HepG2 (cell line): ENCODE results near the gene ALCAM. TPM values are rescaled to one million over a fixed set of nuclear protein-coding genes. Genes with fewer than 3 reads are reported as not detected.

ENCODE experiments used
- ASH2L ChIP-seq: fragments of 300-600, 200-600 bp; sonication (generic); IDR thresholded peaks from 2 replicates; pipeline ENCODE4 v1.7.0; 2017; ENCODE audit warnings: low read depth, mild to moderate bottlenecking, moderate library complexity, mixed read lengths, low read length; ENCODE audit not compliant: insufficient read length
- ATF1 ChIP-seq: IDR thresholded peaks from 2 replicates; pipeline ENCODE4 v1.6.1; 2016; ENCODE audit warnings: mild to moderate bottlenecking, control low read depth
- FOXC1 ChIP-seq: sonication (generic); formaldehyde crosslinking; IDR thresholded peaks from 2 replicates; pipeline ENCODE4 v1.8.0; 2022; ENCODE audit warnings: mild to moderate bottlenecking, missing genetic modification reagents, borderline replicate concordance
- HCFC1 ChIP-seq: fragments of 150-350 bp; IDR thresholded peaks from 2 replicates; pipeline ENCODE4 v1.6.1; 2014; ENCODE audit warnings: low read depth, low read length
- MEIS2 ChIP-seq: sonication (generic); formaldehyde crosslinking; IDR thresholded peaks from 2 replicates; pipeline ENCODE4 v1.9.0; 2021; ENCODE audit warnings: mild to moderate bottlenecking, missing genetic modification reagents
- NR3C1 ChIP-seq: sonication (generic); formaldehyde crosslinking; IDR thresholded peaks from 2 replicates; pipeline ENCODE4 v1.4.0; 2020; ENCODE audit warnings: missing genetic modification reagents
- POLR2AphosphoS2 ChIP-seq: IDR thresholded peaks from 2 replicates; pipeline ENCODE4 v1.6.1; 2011; ENCODE audit warnings: low read depth, low read length, improper control_type of control experiment
- TCF7L2 ChIP-seq: IDR thresholded peaks from 2 replicates; pipeline ENCODE4 v1.6.1; 2011; ENCODE audit warnings: mild to moderate bottlenecking, low read depth, low read length, moderate library complexity
- THRA ChIP-seq: sonication (generic); formaldehyde crosslinking; IDR thresholded peaks from 2 replicates; pipeline ENCODE4 v1.4.0; 2020; ENCODE audit warnings: missing genetic modification reagents, borderline replicate concordance
- TRIM22 ChIP-seq: fragments of 450-650 bp; IDR thresholded peaks from 2 replicates; pipeline ENCODE4 v1.6.1; 2017
- ZNF276 ChIP-seq: sonication (generic); formaldehyde crosslinking; IDR thresholded peaks from 2 replicates; pipeline ENCODE4 v1.4.0; 2020; ENCODE audit warnings: mild to moderate bottlenecking, low read depth, missing genetic modification reagents
- ZNF598 ChIP-seq: sonication (generic); formaldehyde crosslinking; IDR thresholded peaks from 2 replicates; pipeline ENCODE4 v1.5.1; 2020; ENCODE audit warnings: mild to moderate bottlenecking, missing genetic modification reagents, borderline replicate concordance
- ZNF646 ChIP-seq: sonication (generic); formaldehyde crosslinking; IDR thresholded peaks from 2 replicates; pipeline ENCODE4 v1.9.0; 2021; ENCODE audit warnings: mild to moderate bottlenecking, missing genetic modification reagents
- ZNF879 ChIP-seq: sonication (generic); formaldehyde crosslinking; IDR thresholded peaks from 2 replicates; pipeline ENCODE4 v1.8.1; 2023; ENCODE audit warnings: missing genetic modification reagents
- polyA plus RNA-seq, 8 experiments: library from polyadenylated mRNA; depleted of rRNA in 3 of 8; stranded (reverse) in 7 of 8; unstranded in 1 of 8; fragments of >200 nt; fragmentation: Illumina TruSeq in 4 of 8; extraction: Trizol in 4 of 8; gene quantifications; 2 replicates each; pipeline versions ENCODE4 v1.2.1 to v1.2.3, GENCODE V29; 2011 to 2016; ENCODE audit warnings: low read depth in 4 of 8, missing spikeins in 1 of 8, mixed read lengths in 1 of 8; ENCODE audit not compliant: insufficient read depth in 1 of 8
- total RNA-seq, 5 experiments: library from RNA; depleted of rRNA; stranded (reverse); fragments of >200 nt; fragmentation: Illumina TruSeq; extraction: Trizol; gene quantifications; 2 replicates each; pipeline ENCODE4 v1.2.3, GENCODE V29; 2016; ENCODE audit warnings: low read depth in 1 of 5

Gene ALCAM
- total and polyA plus RNA-seq, 2 of the 13 experiments (the other 11 are each of a cell fraction or from before 2014, with no cell fraction given), result 26.0 to 33.1 TPM

GRCh38 chr3:105367406-105368213, 901 bp downstream of the ALCAM start (continued):
- TF ChIP-seq ZNF276 (CRISPR knock-in tag) (peak; percentile 57; the same call in 1 of the 2 replicates), ZNF646 (CRISPR knock-in tag) (no peak), POLR2AphosphoS2 (no peak), FOXC1 (CRISPR knock-in tag) (0 out of 2 replicates have a peak, but pooled peaks have one; percentile 35), ASH2L (peak; percentile 58), THRA (CRISPR knock-in tag) (peak; percentile 31; the same call in 1 of the 2 replicates), NR3C1 (CRISPR knock-in tag) (no peak), ATF1 (CRISPR knock-in tag) (no peak), HCFC1 (no peak), TCF7L2 (no peak), TRIM22 (no peak), MEIS2 (CRISPR knock-in tag) (0 out of 2 replicates have a peak, but pooled peaks have one; percentile 25), ZNF879 (CRISPR knock-in tag) (no peak), ZNF598 (CRISPR knock-in tag) (no peak)
